COLO668 (cell line): ENCODE measurements around the gene SLC8A1.
A peak's percentile ranks its signal among the peaks of the same experiment; 100 is the strongest.

Experiments used
- DNase-seq: peaks from one replicate; lab custom pipeline; 2025; ENCODE audit not compliant: unreplicated experiment; lab: John Stamatoyannopoulos, UW

Gene SLC8A1

GRCh38 chr2:40248294-40248693 is 203.6 kb downstream of the SLC8A1 start:
- DNase-seq: no peak

GRCh38 chr2:40244675-40245074 is 207.2 kb downstream of the SLC8A1 start:
- DNase-seq: peak; percentile 41

GRCh38 chr2:40244251-40244650 is 207.6 kb downstream of the SLC8A1 start:
- no peak for DNase-seq

GRCh38 chr2:40243581-40244187 is 208.2 kb downstream of the SLC8A1 start:
- DNase-seq: no peak

GRCh38 chr2:40242315-40242714 is 209.6 kb downstream of the SLC8A1 start:
- DNase-seq: peak; percentile 29

GRCh38 chr2:40240070-40240469 is 211.8 kb downstream of the SLC8A1 start:
- peak; percentile 10 for DNase-seq

GRCh38 chr2:40230707-40231432 is 221.0 kb downstream of the SLC8A1 start:
- no peak for DNase-seq

- DNase-seq: no peak
Observed at GRCh38 chr2:40230186-40230585, 221.7 kb downstream of the SLC8A1 start.

- no peak for DNase-seq
Observed at GRCh38 chr2:40228310-40228709, 223.6 kb downstream of the SLC8A1 start.

GRCh38 chr2:40227210-40227609 is 224.7 kb downstream of the SLC8A1 start:
- no peak for DNase-seq

GRCh38 chr2:40226637-40227036 is 225.3 kb downstream of the SLC8A1 start:
- DNase-seq: no peak

- DNase-seq: no peak
Observed at GRCh38 chr2:40225670-40226210, 226.2 kb downstream of the SLC8A1 start.

GRCh38 chr2:40224318-40224717 is 227.6 kb downstream of the SLC8A1 start:
- no peak for DNase-seq

- no peak for DNase-seq
Observed at GRCh38 chr2:40220177-40220925, 231.5 kb downstream of the SLC8A1 start.

GRCh38 chr2:40219141-40219540 is 232.7 kb downstream of the SLC8A1 start:
- DNase-seq: no peak

- no peak for DNase-seq
Observed at GRCh38 chr2:40218679-40219078, 233.2 kb downstream of the SLC8A1 start.

GRCh38 chr2:40213619-40214018 is 238.3 kb downstream of the SLC8A1 start:
- DNase-seq: peak; percentile 29

GRCh38 chr2:40213071-40213470 is 238.8 kb downstream of the SLC8A1 start:
- no peak for DNase-seq

GRCh38 chr2:40210968-40211353 is 240.9 kb downstream of the SLC8A1 start:
- no peak for DNase-seq

- no peak for DNase-seq
Observed at GRCh38 chr2:40210344-40210967, 241.4 kb downstream of the SLC8A1 start.

GRCh38 chr2:40209761-40210160 is 242.1 kb downstream of the SLC8A1 start:
- DNase-seq: no peak
